CD4-positive, alpha-beta T cell treated with Interleukin-10 for 1 hour (primary cell): Measurements from ENCODE around the gene UNC13D.
"Not testable (repeated sequence)": the region's sequence is repeated elsewhere in the genome, so short reads cannot be mapped to it uniquely, and the experiment has no call there.

Source experiments
- DNase-seq: peaks from one replicate; pipeline ENCODE4 v3.0.0-alpha.2; 2020

Gene UNC13D

GRCh38 chr17:75819116-75819515 lies 25.1 kb downstream of the UNC13D start:
- DNase-seq: no peak

GRCh38 chr17:75818326-75818885 lies 25.8 kb downstream of the UNC13D start:
- DNase-seq: no peak

- no peak for DNase-seq
Observed at GRCh38 chr17:75817571-75817970, 26.6 kb downstream of the UNC13D start.

DNA sequence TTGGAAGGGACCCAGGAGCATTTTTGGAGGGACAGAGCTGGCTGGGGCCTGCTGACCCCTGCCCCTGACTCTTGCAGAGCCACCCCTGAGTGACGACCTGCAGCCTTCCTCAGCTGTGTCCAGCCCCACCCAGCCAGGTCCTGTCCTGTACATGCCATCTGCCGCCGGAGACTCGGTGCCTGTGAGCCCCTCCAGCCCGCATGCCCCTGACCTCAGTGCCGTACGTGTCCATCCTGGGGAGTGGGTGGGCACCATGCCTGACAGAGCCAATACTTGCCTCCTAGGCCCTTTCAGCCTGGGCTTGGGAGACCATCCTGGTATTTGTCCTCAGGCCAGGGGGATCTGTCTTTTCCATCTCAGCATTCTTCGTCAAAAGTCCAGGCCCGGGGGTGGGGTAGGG lies 27.5 kb downstream of the UNC13D start:
- no peak for DNase-seq

DNA sequence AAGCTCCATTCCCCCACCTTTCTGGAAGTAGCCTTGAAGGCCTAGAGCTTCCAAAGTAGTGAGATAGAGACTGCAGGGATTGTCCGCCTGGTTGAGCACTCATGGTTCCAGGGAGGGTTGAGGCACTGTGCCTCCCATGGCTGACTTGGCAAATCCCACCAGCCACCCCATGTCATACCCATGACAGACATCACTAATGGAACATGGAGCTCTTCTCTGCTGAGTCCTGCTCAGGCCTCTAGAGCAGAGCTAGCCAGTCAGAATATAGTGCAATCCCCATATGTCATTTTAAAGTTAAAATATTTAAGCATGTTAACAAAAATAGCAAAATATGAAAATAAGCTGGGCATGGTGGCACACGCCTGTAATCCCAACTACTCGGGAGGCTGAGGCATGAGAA lies 28.8 kb downstream of the UNC13D start:
- DNase-seq: no peak

- DNase-seq: no peak
Observed at GRCh38 chr17:75814900-75815373, 29.3 kb downstream of the UNC13D start.

- no peak for DNase-seq
Observed at GRCh38 chr17:75814021-75814395, 30.2 kb downstream of the UNC13D start.

DNA sequence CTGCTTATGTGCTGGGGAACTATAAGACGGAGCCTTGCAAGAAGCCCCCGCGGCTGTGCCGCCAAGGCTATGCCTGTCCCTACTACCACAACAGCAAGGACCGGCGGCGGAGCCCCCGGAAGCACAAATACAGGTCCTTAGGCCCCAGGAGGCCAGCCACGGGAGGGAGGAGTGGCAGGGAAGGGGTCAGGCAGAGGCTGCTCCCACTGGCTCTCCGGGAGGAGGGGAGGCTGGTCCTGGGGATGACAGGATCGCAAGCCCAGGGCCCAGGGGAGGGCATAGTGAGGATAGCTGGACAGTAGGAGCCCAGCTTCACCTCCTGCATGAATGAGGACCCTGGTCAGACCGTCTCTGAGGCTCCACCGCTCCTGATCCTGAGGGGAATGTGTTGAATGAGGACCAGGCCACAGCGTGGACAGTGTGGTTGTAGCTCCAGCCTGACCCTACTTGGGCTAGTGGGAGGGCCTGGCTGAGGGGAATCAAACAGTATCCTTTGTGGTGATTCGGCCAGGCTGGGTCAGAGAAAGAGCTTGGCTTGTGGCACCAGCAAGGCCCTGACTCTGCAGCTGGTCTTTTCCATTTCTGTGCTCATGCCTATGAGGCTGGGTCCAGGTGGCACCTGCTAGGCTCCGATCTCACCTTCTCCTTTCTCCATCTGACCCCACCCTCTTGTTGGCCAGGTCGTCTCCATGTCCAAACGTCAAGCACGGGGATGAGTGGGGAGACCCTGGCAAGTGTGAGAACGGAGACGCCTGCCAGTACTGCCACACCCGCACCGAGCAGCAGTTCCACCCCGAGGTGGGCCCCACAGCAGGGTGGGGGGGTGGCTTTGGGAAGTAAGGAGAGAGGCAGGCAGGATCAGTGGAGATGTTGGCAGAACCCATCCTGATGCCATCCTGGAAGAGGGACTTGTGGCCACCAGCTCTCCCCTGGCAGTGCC lies 30.9 kb downstream of the UNC13D start:
- no peak for DNase-seq

DNA sequence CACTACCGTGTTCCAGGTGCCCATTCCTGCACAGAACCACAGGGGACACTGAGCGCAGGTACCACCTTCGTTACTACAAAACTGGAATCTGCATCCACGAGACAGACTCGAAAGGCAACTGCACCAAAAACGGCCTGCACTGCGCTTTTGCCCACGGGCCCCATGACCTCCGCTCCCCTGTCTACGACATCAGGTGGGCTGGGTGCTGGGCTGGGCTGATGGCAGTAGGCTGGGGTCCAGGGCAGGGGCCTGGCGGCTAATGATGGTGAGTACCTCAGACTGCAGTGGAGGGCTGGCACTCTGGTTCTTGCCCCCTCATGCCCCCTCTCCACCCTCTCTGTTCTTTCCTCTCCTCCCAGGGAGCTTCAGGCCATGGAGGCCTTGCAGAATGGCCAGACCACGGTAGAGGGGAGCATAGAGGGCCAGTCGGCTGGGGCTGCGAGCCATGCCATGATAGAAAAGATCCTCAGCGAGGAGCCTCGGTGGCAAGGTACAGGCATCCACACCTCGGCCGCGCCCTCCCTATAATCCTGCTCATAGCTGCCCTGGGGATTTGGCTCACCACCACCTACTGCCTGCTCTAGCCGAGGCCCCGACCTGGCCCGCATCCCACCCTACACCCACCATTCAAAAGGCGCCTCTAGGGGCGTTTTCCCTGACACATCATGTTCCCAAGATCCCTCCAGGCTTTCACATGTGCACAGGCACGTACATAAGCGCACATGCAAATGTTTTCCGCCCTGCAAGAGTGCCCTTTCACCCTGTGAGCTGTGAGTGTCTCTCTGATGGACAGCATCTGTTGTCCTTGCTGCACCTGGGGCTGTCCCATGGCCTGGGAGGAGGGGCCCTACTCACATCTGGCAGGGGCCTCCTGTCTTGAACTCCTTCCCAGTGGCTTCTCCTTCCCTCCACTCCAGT lies 31.8 kb downstream of the UNC13D start:
- no peak for DNase-seq

DNA sequence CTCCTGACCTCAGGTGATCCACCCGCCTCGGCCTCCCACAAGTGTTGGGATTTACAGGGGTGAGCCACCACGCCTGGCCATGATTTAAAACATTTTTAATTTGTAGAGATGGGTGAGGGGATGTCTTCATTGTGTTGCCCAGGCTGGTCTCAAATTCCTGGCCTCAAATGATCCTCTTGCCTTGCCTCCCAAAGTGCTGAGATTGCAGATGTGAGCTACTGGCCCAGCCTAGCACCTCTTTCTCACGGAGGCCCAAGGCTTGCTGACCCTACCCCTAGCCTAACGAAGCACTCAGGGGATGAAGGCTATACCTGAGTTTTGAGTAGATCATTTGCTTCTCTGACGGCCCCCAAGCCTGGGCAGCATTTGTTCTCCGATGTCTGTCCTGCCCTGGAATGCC lies 33.0 kb downstream of the UNC13D start:
- no peak for DNase-seq

DNA sequence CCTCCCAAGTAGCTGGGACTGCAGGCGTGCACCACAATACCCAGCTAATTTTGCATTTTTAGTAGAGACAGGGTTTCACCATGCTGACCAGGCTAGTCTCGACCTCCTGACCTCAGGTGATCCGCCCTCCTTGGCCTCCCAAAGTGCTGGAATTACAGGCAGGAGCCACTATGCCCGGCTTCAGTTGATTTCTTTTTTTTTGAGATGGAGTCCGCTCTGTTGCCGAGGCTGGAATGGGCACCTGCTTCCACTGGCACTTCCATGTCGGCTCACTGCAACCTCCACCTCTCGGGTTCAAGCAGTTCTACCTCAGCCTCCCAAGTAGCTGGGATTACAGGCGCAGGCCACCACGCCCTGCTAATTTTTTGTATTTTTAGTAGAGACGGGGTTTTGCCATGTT lies 33.4 kb downstream of the UNC13D start:
- not testable (repeated sequence) for DNase-seq

DNA sequence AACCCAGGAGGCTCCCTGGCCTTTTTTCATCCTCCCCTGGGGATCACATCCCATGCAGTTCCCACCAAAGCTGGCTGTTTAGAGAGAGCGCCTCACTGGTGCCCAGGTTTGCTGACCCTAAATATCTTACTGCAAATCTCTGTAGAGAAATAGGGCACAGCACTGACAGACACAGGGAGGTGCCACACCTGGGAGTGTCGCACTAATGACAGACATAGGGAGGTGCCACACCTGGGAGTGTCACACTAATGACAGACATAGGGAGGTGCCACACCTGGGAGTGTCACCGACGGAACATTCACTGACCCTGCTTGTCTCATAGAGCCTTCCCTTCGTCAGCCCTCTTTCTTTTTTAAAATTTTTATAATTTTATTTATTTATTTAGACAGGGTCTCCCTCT lies 34.0 kb downstream of the UNC13D start:
- DNase-seq: no peak

GRCh38 chr17:75809631-75810111 lies 34.5 kb downstream of the UNC13D start:
- DNase-seq: no peak

DNA sequence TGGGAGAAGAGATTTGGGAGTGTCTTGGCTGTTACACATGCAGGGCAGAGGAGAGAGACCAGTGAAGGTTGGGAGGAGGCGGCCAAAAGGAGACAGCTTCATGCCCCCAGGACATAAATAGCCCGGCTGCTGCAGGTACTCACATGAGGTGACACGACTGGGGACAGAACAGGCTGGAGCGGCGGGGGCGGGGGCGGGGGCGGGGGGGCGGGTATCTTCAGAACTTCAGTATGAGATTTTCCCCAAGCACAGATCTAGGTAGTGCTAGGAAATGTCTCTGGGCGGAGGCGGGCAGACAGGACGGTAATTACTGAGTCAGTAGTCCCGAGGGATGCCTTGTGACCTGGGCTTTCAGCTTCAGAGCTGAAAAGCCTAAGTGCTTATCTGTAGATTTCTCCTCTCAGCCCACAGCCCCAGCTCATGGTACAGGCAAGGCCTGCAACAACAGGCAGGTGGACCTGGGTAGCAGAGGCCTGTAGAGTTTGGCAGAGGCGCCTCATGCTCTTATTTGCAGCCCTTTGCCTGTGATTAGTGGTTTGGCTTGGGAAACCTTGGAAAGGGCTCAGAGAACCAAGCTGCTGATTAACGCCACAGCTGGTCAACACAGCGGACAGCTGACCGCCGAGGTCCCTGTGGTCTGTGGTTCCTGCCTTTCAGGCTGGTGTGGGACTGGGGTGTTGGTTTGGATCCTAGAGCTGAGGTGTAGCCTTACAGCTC lies 35.1 kb downstream of the UNC13D start:
- no peak for DNase-seq

GRCh38 chr17:75808549-75808904 lies 35.7 kb downstream of the UNC13D start:
- no peak for DNase-seq

DNA sequence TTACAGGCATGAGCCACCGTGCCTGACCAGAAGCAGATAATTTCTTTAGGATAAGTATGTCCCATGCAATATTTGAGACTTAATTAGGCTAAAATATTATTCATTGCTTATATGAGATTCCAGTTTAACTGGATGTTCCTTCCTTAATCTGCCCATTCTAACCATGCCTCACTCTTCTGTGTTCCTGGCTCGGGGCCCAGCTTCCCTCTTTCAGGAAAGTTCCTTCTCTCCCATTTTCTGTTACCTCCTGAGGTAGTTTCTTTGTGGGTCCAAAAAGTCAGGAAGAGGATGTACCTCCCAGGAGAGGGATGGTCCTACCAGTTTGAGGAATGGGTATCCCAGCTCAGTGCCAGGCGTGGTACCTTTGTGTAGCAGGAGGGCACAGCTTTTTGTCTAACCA lies 36.3 kb downstream of the UNC13D start:
- no peak for DNase-seq

GRCh38 chr17:75806822-75807500 lies 37.2 kb downstream of the UNC13D start:
- no peak for DNase-seq

- no peak for DNase-seq
Observed at GRCh38 chr17:75803883-75804282, 40.3 kb downstream of the UNC13D start.

GRCh38 chr17:75799402-75799801 lies 44.8 kb downstream of the UNC13D start:
- no peak for DNase-seq

DNA sequence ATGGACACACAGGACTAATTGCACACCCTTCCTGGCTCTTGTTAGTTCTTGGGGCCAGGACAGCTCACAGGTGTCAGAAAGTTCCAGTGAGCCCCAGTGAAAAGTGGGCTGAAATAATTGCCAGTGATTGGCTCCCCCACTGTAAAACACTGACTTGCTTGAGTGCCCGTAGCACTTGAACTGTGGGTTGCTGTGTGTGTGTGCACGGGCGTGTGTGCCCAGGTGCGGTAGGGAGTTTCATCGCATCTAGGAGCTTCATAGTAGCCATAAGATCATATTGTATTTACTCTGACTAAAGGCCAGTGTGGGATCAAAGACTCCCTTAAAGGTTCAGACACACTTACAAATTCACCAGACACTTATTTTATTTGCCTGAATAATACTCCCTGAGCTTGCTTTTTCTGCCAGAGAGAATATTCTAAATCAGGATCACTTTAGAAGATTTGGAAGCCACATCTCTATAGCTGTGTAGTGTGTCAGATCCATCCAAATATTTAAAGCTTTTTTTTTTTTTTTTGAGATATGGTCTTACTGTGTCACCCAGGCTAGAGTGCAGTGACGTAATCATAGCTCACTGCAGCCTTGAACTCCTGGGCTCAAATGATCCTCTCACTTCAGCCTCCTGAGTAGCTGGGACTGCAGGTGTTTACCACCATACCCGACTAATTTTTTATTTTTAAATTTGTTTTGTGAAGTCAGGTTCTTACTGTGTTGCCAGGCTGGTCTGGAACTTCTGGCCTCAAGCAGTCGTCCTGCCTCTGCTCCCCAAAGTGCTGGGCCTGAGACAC lies 48.2 kb downstream of the UNC13D start:
- no peak for DNase-seq

- no peak for DNase-seq
Observed at GRCh38 chr17:75793460-75793859, 50.7 kb downstream of the UNC13D start.
